CD4-positive, alpha-beta T cell (primary cell): ENCODE results near the gene GFPT2. TPM values are rescaled to one million over a fixed set of nuclear protein-coding genes. Genes with fewer than 3 reads are reported as not detected.

ENCODE experiments used
- ATAC-seq: fragments of 200-7000 bp; cut with Tn5 transposase; one replicate; pipeline ENCODE4 v1.10.0; 2022; ENCODE audit warnings: mild to moderate bottlenecking; ENCODE audit not compliant: poor library complexity
- CTCF ChIA-PET: fragments of 350-600 bp; sonication (Branson Sonifier 250); formaldehyde crosslinking; loops from one replicate; lab custom pipeline; 2021; ENCODE audit warnings: antibody characterized with exemption, inconsistent platforms; lab: Charles Lee
- POLR2A ChIA-PET: fragments of 350-600 bp; sonication (Branson Sonifier 250); formaldehyde crosslinking; loops from one replicate; lab custom pipeline; 2021; ENCODE audit warnings: antibody characterized with exemption, inconsistent platforms; lab: Charles Lee
- DNase-seq, 14 experiments: peaks; one replicate each; pipeline ENCODE4 v3.0.0-alpha.2; 2013 to 2020; ENCODE audit warnings: mixed read lengths in 2 of 14
- H3K27ac ChIP-seq, 2 donors: one replicate each; pipeline versions ENCODE4 v1.5.1 to v1.7.0; 2013; ENCODE audit warnings: low read length in 2 of 2, low read depth in 1 of 2, mild to moderate bottlenecking in 1 of 2
- H3K27me3 ChIP-seq, 2 experiments: 1 replicate in 1 of 2; 2 replicates in 1 of 2; pipeline versions ENCODE4 v1.6.1 to v1.7.0; 2013; ENCODE audit warnings: low read length in 2 of 2, control low read depth in 1 of 2, mild to moderate bottlenecking in 1 of 2, moderate library complexity in 1 of 2; ENCODE audit not compliant: insufficient read depth in 2 of 2, control insufficient read depth in 1 of 2
- H3K36me3 ChIP-seq: one replicate; pipeline ENCODE4 v1.6.1; 2013; ENCODE audit warnings: low read length, control low read depth; ENCODE audit not compliant: insufficient read depth
- H3K4me1 ChIP-seq: one replicate; pipeline ENCODE4 v1.6.1; 2013; ENCODE audit warnings: low read length, control low read depth; ENCODE audit not compliant: insufficient read depth
- H3K4me3 ChIP-seq: one replicate; pipeline ENCODE4 v1.5.1; 2013; ENCODE audit warnings: mild to moderate bottlenecking, low read length, moderate library complexity
- H3K9me3 ChIP-seq, 2 experiments: 1 replicate in 1 of 2; 2 replicates in 1 of 2; pipeline versions ENCODE4 v1.6.1 to v1.7.0; 2013; ENCODE audit warnings: low read length in 2 of 2, mild to moderate bottlenecking in 2 of 2, control low read depth in 1 of 2, moderate library complexity in 1 of 2; ENCODE audit not compliant: control insufficient read depth in 1 of 2, insufficient read depth in 1 of 2
- H3K27ac Mint-ChIP-seq: one replicate; pipeline ENCODE4 v1.8.0; 2020; ENCODE audit warnings: mixed read lengths
- H3K27me3 Mint-ChIP-seq: one replicate; pipeline ENCODE4 v1.8.0; 2021; ENCODE audit warnings: mixed read lengths
- H3K36me3 Mint-ChIP-seq: one replicate; pipeline ENCODE4 v1.8.0; 2021; ENCODE audit warnings: low read depth, mixed read lengths
- H3K4me1 Mint-ChIP-seq: one replicate; pipeline ENCODE4 v1.8.0; 2021; ENCODE audit warnings: low read depth, mixed read lengths
- H3K4me3 Mint-ChIP-seq: one replicate; pipeline ENCODE4 v1.8.0; 2020; ENCODE audit warnings: mild to moderate bottlenecking, mixed read lengths
- H3K9me3 Mint-ChIP-seq: one replicate; pipeline ENCODE4 v1.8.0; 2020; ENCODE audit warnings: mixed read lengths
- CTCF ChIP-seq: fragments of 200-600 bp; IDR thresholded peaks from one replicate; pipeline ENCODE4 v1.8.0; 2022; ENCODE audit warnings: antibody characterized with exemption, mild to moderate bottlenecking
- intact Hi-C, 2 experiments: fragments of 100-400 bp; cut with DNase I in 1 of 2; cut with micrococcal nuclease in 1 of 2; formaldehyde crosslinking; loops; one replicate each; pipeline versions ENCODE4 v1.15.1 to v1.9.0; 2023 to 2025; cut with DNase I, micrococcal nuclease
- total RNA-seq, 174 experiments: library from RNA in 2 of 174; stranded (reverse) in 2 of 174; gene quantifications; one replicate each; pipeline ENCODE4 v1.2.3 and lab custom pipeline; 2021 to 2026

The GFPT2 gene
- total RNA-seq, 2 experiments from 2014 or later = 1.1 to 1.5 TPM

DNA sequence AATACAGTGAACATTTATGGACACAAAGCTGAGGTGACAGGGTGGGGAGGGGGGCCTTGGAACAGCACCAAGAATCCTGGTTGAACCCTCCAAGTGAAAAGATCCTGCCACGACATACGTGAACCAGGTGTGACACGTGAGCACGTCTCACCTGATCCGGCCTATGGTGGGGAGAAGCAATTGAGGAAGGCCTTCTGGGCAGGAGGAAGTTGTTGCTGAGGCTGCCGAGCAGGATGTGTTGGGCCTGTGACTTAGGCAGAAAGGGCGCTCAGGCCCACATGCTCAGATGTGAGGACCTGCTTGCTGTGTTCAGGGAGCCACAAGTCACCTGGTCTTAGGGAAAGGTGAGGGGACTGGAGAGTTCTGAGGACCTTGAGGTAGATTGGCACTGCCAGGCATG is 58.7 kb downstream of the GFPT2 start:
- Mint-ChIP-seq H3K27me3 (peaks cover 3% of the 10 kb centered on the region), H3K4me1 (peaks cover 39% of the 10 kb centered on the region), H3K9me3 (no peaks in the 10 kb centered on the region), H3K36me3 (peaks cover 19% of the 10 kb centered on the region), H3K27ac (peak overlapping the region; percentile 99), H3K4me3 (no peak overlapping the region)
- ChIA-PET CTCF (interaction anchor here (0.9 to 8.5 kb wide), 6 partner anchors 18 to 177 kb away, joined by 3 to 93 read pairs (median 9); no protein-coding TSS in a partner anchor), POLR2A (interaction anchor here (1.0 to 3.8 kb wide), 2 partner anchors 20 to 34 kb away, joined by 5 to 29 read pairs; no protein-coding TSS in a partner anchor)
- ATAC-seq = no peak
- intact Hi-C loops = loop anchor here (5.0 to 10.0 kb wide), 6 partner anchors 178 to 617 kb away; partner anchors contain the start of genes MGAT4B (in 1 of the 2), RNF130 (in 1 of the 2) and ZFP62 (in 1 of the 2)
- no peak for TF ChIP-seq CTCF
- no peak overlapping the region for H3K27ac ChIP-seq
- H3K27me3 ChIP-seq = no peaks in the 10 kb centered on the region
- no peaks in the 10 kb centered on the region for H3K9me3 ChIP-seq
- DNase-seq = peak in 3 of 14 experiments; percentile 9 to 34 (median 23)
- H3K4me1 ChIP-seq = peaks cover 45% of the 10 kb centered on the region
- H3K4me3 ChIP-seq = no peak overlapping the region
- H3K36me3 ChIP-seq = peaks cover 5% of the 10 kb centered on the region

- H3K4me1 ChIP-seq = peaks cover 46% of the 10 kb centered on the region
- H3K9me3 ChIP-seq = no peaks in the 10 kb centered on the region
- no peak for TF ChIP-seq CTCF
- peak within 1 kb of the TSS; percentile 97 for H3K4me3 Mint-ChIP-seq
- H3K27me3 ChIP-seq = no peaks in the 10 kb centered on the region
- peak; percentile 68 for ATAC-seq
- intact Hi-C loops = loop anchor here (2.0 to 10.0 kb wide), 8 partner anchors 61 to 615 kb away; partner anchors contain the start of genes CNOT6 (in 1 of the 2), GFPT2 (in 1 of the 2), MGAT4B (in 1 of the 2) and RNF130 (in 1 of the 2)
- peak; percentile 69 to 93 (median 82) for DNase-seq
- H3K27ac ChIP-seq = peak within 1 kb of the TSS; percentile 84 to 95
- H3K9me3 Mint-ChIP-seq = no peaks in the 10 kb centered on the region
- H3K27me3 Mint-ChIP-seq = no peaks in the 10 kb centered on the region
- H3K4me3 ChIP-seq = peak within 1 kb of the TSS; percentile 67
- peaks cover 6% of the 10 kb centered on the region for H3K36me3 ChIP-seq
- peak within 1 kb of the TSS; percentile 99 for H3K27ac Mint-ChIP-seq
- peaks cover 25% of the 10 kb centered on the region for H3K36me3 Mint-ChIP-seq
- peaks cover 51% of the 10 kb centered on the region for H3K4me1 Mint-ChIP-seq
- CTCF ChIA-PET = interaction anchor here (0.7 to 8.5 kb wide), 5 partner anchors 23 to 541 kb away, joined by 3 to 93 read pairs (median 5); no protein-coding TSS in a partner anchor
- POLR2A ChIA-PET = interaction anchor here (0.7 to 3.8 kb wide), 7 partner anchors 23 to 1232 kb away, joined by 3 to 29 read pairs (median 4); partner anchors contain the start of gene ZNF354C
These were observed 60.9 kb downstream of the GFPT2 start, which contains the start of gene MAPK9 for GRCh38 chr5:180291943-180292831. Gene MAPK9, minus strand, starts transcription at chr5:180292083. Its CDS starts 11,522 bp downstream, at chr5:180280561.
